LHCN-M2 (cell line): ENCODE measurements around the gene UBA3. TPM values are rescaled to one million over a fixed set of nuclear protein-coding genes. Genes with fewer than 3 reads are reported as not detected.

Experiments used
- DNase-seq: peaks from one replicate; pipeline ENCODE4 v3.0.0-alpha.2; 2012; ENCODE audit warnings: low read depth
- polyA plus RNA-seq: library from polyadenylated mRNA; unstranded; fragments of >200 nt; gene quantifications from one replicate; pipeline ENCODE4 v1.2.1, GENCODE V29; 2012; ENCODE audit warnings: missing spikeins
- total RNA-seq: library from RNA; depleted of rRNA; stranded (reverse); fragments of >200 nt; gene quantifications from 2 replicates; pipeline ENCODE4 v1.2.3, GENCODE V29; 2014; rRNA removed

The UBA3 gene
- 72.5 and 79.7 TPM in 2 replicates for total RNA-seq
- 36.9 TPM for polyA plus RNA-seq

DNA sequence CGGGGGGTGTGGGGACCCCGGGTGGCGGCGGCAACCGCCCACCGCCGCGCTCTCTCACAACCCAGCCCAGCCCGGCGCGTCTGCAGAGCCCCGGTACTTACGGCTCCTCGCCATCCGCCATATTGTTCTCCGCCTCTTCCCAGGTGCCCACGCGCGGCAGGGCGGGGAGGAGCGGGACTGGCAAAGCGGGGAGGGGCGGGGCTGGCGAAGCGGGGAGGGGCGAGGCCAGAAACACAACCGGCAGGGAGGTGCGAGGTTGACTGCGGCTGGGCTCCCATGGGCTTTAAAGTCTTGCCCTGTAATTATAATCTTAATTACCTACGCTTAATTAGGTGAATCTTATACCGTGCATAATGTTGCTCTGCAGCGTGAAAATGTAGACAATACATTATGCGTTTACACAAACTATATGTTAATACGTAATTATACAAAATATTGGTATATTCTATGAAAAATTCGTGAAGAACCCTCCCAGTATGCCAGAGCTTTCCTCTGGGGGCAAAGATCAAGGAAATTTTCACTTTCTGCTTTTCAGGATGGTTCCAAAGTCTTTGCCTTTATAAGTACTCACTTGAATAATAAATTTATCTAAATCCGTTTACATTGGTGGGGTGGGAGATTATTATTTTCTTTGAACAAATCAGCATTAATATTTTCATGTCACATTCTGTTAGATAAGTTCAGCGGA, at the start of gene UBA3:
UBA3 (minus strand) TSS at position 133 of the 688 bp plus-strand sequence; CDS start at position 121, 12 bp downstream.
- DNase-seq, result peak; percentile 79

GRCh38 chr3:69129531-69129930, 49.4 kb upstream of the UBA3 start:
- peak; percentile 68 for DNase-seq

GRCh38 chr3:69128509-69128908, 48.3 kb upstream of the UBA3 start:
- no peak for DNase-seq

- DNase-seq, result no peak
These were observed 46.8 kb upstream of the UBA3 start for GRCh38 chr3:69126999-69127398.

DNA sequence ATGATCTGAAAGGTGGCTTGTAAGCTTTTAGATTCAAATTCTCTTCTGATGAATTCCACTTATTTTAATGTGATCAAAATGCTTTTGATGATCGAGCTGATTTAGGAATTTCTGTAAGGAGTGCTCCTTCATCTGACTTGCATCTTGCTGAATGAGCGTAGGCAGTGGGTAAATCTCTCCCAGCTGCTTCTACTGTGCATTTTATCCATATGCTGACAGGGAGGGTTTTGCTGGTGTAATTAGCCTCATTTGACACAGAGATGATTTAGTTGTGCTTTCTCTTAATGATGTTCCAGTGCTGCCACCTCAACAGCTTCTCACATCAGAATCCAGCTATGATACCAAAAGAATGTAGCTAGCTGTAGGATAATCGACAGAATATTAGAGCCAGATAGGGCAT, 46.1 kb upstream of the UBA3 start:
- DNase-seq, result no peak

GRCh38 chr3:69122403-69122802, 42.2 kb upstream of the UBA3 start, which contains the start of gene LMOD3:
Gene LMOD3, minus strand, starts transcription at chr3:69122595. Its CDS starts 209 bp downstream, at chr3:69122386.
- peak; percentile 85 for DNase-seq

DNA sequence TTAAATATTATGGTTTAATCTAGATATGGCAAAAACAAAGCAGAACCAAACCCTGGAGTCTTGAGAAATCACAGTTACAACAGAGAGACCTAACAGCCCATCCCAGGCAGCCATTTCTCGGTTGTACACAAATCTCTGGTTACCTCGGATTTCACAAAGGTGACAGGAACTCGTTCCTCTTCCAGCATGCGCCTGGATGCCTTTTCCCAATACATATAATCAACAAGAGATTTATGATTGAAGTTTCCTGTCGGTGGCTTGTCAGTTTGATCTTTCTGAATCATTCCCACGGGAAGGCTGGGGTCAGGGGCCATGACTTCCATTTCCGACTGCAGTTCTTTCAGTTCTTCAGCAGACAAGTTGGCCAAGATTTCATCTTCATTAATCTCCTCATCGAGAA, 41.8 kb upstream of the UBA3 start:
- peak; percentile 25 for DNase-seq

DNA sequence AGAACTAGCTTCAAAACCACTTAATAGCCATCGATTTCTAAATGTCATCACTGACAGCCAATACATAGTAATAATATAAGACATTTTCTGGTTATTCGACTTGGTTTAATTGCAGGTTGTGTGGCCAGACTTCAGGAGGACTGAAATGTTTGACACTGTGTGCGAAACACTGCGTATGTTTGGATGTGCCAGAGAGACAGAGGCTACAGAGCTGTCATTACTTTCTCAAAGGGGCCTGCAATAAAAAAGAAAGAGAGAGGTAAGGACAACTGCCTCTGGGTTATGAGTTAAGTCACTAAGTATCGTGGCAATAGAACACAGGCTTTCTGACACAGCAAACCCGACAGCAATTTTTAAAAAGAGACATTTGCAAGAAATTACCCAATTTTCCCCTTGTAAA, 41.3 kb upstream of the UBA3 start:
- no peak for DNase-seq

- DNase-seq, result peak; percentile 67
These were observed 40.8 kb upstream of the UBA3 start for GRCh38 chr3:69120879-69121464.

DNA sequence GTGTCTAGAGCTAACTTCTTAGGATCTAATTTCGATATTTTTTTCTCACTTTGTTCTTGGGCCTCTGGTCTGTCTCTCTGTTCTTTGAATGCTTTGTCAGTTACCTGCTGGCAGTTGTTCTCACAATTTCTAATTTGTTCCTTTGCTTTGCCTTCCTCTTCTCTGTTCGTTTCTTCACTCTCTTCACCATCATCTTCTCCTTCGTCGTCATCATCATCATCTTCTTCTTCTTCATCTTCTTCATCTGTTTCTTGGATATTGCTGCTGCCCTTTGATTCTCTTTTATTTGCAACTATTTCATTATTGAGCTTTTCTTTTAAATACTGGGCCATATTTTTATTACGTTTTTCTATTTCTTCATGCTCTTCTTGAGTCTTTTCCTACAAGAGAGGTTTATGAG, 39.5 kb upstream of the UBA3 start:
- DNase-seq, result no peak

DNA sequence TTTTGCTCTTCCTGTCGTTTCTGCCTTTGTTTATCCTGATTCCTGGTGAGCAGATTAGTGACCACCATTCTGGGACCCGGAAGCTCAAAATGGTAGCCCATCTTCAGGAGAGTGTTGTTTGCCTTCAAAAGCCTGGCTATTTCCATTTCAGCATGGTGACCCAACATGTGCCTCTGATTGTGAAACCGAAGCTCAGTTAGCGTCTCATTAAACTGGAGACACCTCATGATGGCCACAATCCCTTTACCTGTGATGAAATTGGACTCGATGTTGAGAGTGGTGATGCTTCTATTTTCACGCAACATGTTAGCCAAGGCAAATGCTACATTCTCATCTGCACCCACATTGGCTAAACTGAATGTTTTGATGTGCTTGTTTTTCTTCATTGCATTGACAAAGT, 39.0 kb upstream of the UBA3 start:
- DNase-seq, result no peak

GRCh38 chr3:69118555-69118954, 38.4 kb upstream of the UBA3 start:
- no peak for DNase-seq

DNA sequence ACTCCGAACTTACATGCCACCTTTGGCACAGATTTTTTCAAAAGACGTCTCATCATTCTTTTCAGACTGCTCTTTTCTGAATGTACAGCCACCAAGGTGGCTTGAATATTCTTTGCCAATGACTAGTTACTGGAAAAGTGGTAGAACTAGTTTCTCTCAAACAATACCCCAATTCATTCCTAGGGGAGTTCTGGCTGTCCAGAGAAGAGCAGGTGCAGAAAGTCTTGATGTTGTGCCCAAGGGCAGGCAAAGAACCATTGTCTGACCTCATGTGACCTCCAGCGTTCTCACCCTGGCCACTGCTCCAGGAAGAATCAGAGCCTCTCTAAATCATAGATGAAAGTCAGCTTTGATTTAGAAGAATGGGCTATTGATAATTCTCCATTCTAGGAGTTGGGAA, 36.7 kb upstream of the UBA3 start:
- DNase-seq, result peak; percentile 38

DNA sequence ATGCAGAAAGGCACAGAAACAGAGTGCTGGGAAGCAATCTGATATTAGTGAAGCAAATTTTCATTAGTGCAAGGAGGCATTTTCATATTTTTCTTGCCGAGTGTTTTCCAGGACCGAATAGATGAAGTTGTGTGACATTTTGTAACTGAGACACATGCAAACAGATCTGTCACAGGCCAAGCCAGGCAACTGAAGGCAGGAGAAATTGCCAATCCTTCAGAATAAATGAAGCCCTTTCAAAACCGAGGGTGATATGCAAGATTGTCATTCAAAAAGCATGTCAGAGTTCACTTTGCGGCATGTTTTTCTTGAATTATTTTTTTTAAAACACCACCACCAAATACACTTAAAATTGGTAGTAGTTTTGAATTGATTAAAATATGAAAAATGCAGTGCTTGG, 36.0 kb upstream of the UBA3 start:
- DNase-seq, result no peak

DNA sequence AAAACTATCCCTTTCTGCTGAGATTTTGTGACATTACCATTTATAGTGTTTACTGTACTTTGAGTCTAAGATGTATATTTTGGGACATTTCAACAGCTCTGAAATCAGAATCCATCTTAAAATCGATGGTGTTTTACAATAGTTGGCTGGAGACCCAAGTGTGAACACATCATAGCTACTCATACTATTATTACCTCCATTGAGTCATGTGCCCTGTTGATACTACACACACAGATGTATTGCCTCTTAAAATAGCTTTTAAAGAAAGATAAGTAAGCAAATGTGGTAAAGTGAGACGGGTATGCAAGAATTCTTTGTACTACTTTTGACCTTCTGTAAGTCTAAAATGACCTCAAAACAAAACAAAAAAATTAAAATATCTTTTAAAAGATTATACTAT, 35.6 kb upstream of the UBA3 start:
- peak; percentile 59 for DNase-seq

GRCh38 chr3:69113536-69113935, 33.4 kb upstream of the UBA3 start:
- DNase-seq, result peak; percentile 87

DNA sequence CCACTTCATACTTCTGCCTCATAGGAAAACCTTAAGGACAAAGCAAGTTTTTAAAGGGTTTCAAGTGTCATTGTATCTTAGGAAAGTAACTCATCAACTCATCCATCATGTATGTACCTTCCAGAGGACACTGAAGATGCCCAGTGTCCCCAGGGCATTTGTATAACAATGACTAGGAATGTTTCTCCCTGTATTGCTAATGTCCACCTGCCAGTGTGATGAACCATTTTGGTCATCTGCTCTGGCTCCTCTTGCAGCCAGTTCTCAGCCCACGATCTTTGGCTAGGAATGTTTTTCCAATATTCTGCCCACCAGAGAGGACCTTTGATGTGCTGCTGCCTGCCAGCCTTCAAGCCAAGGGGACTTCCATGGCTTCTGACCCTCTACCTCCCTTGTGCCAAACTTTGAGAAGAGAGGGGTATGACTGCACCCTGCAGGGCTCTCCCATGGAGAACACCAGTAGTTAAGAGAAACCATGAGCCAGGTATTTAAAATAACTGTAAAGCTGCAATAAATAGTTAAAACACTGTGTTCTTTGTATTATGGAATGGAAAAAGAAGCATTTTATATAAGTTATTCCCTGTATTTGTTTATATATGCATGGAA, 30.9 kb upstream of the UBA3 start:
- DNase-seq, result no peak

- DNase-seq, result no peak
These were observed 28.6 kb upstream of the UBA3 start for GRCh38 chr3:69108811-69109210.

GRCh38 chr3:69107841-69108240, 27.7 kb upstream of the UBA3 start:
- DNase-seq, result no peak

- DNase-seq, result no peak
These were observed 25.2 kb upstream of the UBA3 start for GRCh38 chr3:69105320-69105719.

DNA sequence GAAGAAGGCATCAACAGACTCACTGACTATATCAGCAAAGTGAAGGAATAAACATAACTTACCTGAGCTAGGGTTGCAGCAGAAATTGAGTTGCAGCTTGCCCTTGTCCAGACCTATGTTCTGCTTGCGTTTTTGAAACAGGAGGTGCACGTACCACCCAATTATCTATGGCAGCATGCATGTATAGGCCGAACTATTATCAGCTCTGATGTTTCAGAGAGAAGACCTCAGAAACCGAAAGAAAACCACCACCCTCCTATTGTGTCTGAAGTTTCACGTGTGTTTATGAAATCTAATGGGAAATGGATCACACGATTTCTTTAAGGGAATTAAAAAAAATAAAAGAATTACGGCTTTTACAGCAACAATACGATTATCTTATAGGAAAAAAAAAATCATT, 24.4 kb upstream of the UBA3 start:
- DNase-seq, result no peak

DNA sequence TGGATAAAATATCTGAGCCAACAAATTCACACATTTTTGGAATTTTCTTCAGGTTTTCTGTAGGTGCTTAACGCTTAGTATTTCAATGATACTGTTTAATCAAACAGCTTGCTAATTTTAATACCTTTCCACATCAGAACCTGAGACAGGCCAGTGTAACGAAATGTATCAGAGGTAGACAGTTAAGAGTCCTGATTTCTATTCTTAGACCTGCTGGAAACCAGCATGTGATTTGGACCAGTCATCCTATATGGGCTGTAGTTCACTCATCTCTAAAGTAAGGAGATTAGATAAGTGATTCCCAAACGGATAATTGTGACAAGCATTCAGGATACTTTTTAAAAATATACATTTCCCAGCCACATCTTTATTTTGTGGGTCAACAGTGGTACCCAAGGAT, 23.0 kb upstream of the UBA3 start:
- no peak for DNase-seq

- DNase-seq, result no peak
These were observed 22.2 kb upstream of the UBA3 start for GRCh38 chr3:69102384-69102783.
